GM15510 (cell line): ENCODE measurements around the gene HCN3.

Experiments used
- POLR2A ChIP-seq: IDR thresholded peaks from 3 replicates; pipeline ENCODE4 v1.6.1; 2011; ENCODE audit warnings: borderline replicate concordance; ENCODE audit not compliant: insufficient read length; ENCODE audit errors: extremely low read depth

Gene HCN3

DNA sequence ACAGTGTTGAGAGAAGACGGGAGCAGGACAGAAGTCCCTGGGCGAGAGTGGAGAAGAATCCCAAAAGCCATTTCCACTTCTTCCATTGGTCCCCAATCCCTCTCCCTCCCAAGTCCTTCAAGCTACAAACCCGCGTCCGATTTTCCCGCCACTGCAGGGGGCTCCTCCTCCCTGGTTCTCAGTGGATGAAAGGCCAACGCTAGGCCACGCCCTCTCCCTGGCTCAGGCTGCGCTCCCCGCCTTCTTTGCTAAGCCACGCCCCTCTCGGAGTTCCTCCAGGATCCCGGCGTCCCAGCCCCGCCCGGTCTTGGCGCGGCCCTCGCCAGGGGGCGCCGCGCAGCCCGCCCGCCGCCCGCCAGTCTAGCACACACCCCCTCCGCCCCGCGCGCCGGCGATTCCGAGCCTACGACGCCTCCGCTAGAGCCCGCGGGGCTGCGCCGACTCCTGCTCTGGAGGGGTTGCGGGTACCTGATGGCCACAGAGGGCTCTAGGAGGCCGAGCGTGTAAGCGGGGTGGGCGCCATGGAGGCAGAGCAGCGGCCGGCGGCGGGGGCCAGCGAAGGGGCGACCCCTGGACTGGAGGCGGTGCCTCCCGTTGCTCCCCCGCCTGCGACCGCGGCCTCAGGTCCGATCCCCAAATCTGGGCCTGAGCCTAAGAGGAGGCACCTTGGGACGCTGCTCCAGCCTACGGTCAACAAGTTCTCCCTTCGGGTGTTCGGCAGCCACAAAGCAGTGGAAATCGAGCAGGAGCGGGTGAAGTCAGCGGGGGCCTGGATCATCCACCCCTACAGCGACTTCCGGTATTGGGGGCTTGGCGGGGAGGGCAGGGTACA lies at the start of gene HCN3:
Gene HCN3, plus strand, starts transcription at position 394 of the 832 bp plus-strand sequence. Its CDS starts 128 bp downstream, at position 522.
- TF ChIP-seq POLR2A = no peak

DNA sequence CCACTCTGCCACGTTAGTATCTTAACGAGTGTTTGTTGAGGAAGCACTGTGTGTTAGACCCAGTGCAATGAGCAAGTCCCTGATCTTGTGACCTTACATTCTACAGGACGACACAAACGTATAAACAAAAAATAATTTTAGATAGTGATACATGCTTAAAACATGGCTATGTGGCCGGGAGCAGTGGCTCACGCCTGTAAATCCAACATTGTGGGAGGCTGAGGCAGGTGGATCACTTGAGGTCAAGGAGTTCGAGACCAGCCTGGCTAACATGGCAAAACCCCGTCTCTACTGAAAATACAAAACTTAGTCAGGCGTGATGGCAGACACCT lies 49.2 kb upstream of the HCN3 start:
- TF ChIP-seq POLR2A = no peak

DNA sequence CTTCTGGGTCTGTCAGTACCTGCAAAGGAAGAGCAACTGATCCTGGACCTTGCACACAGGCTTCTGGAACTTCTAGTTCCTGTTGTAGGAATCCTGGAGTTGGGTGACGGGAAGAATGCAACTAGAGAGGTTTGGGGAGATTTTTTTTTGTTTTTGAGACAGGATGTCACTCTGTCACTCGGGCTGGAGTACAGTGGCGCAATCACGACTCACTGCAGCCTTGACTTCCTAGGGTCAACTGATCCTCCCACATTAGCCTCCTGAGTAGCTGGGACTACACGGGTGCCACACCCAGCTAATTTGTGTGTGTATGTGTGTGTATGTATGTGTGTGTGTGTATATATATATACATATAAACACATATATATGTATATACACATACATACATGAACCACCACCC lies 40.8 kb upstream of the HCN3 start:
- TF ChIP-seq POLR2A = no peak

DNA sequence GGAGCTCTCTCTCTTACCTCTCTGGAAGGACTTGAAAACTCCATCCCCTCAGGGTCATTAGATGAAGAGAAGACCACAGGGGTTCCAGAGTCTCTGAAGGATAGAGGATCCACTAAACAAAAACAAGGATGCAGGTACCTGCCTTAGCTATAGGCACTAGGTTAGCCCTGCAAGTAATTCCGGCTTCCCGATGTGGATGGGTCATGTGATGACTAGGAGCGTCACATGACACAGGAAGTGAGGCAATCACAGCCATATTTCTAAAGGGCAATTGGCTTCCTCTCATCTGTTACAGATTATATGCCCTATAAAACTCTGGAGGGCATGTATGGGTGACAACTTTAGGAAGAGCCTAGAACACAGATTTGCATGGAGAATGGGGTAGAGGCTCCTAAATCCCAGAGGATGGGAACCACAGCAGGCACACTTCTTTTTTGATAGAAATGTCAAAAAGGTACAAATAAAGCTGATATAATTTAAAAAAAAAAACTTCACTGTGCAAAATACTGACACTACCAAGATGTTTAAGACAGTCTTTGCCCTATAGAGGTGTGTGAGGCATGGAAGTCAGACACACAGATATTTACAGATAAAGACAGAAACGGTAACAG lies 36.1 kb upstream of the HCN3 start:
- TF ChIP-seq POLR2A = peak; percentile 24

DNA sequence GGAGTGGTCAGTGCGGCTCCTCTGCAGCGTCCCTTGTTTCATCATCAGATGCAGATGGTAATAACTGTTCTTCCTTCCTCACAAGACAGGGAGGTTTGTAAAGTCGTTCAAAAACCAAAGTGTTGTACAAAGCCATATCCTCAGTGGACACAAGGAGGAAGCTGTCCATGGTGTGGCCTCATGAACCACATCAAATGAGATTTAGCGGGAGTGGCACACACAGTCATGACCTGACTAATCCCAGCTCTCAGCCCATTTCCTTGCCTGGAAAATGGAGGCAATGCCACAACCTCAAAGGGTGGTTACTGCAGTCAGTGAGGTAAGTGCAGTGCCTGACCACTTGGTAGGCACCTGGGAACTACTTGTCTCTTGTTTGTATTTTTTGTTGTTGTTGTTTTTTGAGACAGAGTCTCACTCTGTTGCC lies 35.4 kb upstream of the HCN3 start:
- no peak for TF ChIP-seq POLR2A

DNA sequence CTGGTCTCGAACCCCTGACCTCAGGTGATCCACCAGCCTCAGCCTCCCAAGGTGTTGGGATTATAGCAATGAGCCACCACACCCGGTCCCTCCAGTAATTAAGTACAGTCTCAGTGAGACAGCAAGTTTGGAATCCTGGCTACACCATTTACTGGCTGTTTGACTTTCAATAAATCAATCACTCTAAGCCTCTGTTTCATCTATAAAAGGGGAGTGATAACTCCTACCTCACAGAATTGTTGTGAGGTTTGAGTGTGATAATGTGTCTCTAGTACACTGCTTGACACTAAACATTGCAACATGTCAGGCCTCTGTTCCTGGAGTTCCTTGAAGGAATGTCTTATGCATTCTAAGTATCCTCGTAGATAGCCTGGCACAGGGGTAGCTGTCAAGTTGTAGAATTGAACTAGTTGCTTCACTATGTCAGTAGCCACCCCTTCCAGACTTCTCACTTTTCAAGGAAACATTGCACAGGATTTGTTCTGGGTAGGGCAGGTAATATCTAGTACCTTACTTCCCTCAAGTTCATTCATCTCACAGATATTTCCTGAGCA lies 34.4 kb upstream of the HCN3 start:
- TF ChIP-seq POLR2A = no peak

DNA sequence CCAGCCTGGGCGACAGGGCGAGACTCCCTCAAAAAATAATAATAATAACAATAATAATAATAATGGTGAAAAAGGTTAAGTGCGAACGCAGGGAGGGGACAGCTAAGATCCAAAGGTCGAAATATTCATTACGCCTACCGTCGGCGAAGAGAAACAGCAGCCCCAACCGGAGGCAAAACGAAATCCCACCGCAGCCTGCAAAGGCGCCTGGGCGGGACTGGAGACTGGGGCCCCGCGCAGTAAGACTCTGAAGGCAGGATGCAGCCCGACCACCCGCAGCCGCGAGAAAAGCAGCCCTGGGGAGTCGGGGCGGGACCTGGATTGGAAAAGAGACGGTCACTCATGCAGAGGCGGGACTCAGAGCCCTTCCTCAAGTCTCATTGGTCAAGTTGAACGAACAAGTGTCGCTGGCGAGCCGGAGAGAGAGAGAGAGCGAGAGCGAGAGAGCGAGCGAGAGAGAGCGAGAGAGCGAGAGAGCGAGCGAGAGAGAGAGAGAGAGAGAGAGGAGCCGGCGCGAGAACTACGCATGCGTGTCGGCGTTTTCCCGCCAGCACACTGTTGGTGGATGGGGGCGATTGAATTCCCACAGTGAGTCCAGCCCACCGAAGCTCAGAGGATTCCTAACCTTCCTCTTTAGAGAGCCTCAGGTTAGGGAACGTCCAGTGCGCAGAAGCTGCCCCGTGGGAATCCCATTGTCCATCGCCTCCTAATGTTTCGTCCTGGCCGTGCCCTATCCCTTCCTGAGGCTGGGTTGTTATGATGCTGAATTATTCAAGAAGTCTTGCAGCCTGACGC lies 32.7 kb upstream of the HCN3 start:
- peak; percentile 97 for TF ChIP-seq POLR2A

DNA sequence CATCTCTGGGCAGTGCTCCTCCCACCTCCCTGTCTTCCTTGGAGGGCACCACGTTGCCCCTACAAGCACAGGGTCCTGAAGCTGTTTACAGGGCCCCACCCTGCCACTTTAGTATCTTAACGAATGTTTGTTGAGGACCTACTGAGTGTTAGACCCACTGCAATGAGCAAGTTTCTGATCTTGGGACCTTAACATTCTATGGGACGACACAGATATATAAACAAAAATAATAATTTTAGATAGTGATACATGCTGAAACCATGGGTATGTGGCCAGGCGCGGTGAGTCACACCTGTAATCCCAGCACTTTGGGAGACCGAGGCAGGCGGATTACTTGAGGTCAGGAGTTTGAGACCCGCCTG lies 32.1 kb upstream of the HCN3 start:
- no peak for TF ChIP-seq POLR2A

DNA sequence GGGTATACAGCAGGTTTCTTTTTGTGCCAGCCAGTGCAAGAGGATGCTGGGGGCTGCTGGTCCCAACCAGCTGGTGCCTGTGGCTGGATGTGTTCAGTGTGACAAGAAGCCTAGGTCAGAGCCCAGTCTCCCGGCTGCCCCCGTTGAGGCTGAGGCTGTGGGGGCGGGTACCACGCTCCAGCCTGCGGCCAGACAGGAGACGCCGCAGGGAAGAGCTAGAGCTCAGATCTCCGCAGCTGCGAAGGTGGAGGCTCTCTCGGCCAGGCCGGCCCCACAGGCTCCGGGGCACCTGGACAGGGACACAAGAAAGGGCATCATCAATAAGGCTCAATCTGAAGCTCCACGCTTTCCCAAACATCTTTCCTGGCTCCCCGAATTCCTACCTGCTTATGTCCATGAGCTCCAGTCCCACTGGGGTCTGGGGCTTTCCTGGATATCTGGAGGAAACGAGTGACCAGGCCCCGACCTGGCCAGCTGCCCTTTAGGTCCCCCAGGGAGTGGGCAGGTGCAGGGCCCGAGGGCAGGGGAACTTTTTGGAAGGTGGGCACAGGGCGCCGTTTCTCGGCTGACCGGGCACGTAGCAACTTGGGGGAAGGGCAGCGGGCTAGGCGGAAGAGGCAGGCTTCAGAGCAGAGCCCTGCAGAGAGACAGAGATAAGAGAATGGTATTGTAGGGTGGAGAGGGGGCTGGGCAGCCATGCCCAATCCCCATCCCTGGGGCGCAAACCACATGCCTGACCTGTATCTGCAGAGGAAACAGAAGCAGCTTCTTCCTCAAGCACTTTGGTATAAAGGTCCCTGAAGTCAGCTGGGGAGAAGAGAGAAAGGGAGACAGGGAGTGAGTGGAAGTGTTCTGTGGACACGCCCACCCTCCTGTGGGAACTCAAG lies 29.4 kb upstream of the HCN3 start:
- TF ChIP-seq POLR2A = no peak

DNA sequence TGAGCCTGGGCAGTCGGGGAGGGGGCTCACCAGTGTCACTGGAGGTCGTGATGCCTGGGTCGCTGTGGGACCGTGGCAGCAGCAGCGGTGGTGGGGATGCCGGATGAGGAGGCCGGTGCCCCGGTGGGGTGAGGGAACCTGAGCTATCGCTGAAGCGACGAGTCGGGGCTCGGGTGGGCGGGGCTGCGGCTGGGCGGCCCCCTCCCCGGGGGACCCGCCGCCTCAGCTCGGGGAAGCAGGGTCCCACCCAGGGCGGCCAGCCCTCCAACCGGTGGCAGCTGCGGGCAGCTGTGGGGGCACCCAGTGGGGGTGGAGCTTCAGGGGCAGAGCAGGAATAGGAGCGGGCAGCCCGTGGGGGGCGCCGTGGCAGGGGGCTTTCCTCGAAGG lies 27.0 kb upstream of the HCN3 start:
- TF ChIP-seq POLR2A = no peak

DNA sequence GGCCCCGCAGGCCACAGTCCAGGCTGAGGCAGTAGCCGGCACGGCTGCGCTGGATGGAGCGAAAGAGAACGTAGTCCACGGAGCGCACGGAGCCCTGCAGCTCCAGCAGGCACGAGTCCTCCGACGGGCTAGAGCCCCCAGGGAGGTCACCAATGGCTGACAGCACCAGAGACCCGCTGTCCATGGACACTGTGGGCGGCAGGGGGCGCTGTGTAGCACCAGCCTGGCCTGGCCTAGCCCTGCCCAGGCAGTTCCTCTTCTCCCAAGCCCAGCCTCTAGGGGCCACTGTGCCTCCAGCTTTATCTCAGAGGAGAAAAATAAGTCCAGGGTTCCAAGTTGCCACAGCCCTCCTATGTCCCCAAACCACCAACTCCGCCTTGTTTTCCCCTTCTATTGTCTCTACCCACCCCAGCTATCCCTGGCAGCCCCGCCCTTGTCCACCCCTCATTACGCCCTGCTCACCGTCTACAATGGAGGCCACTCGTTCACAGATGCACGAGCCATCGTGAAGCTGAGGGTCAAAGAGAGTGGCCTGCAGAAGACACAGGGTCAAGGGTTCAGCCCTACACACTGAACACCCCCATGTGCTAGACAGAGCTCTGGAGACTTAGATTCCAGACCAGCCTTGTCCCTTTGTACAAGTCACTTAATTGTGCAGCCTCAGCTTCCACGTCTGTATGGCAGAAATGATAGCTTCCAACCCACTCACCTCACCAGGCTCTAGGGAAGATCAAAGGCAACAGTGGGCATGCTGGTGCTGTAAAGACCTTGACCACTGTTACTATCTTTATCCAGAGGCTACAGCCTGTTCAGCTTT lies 26.4 kb upstream of the HCN3 start:
- peak; percentile 28 for TF ChIP-seq POLR2A

DNA sequence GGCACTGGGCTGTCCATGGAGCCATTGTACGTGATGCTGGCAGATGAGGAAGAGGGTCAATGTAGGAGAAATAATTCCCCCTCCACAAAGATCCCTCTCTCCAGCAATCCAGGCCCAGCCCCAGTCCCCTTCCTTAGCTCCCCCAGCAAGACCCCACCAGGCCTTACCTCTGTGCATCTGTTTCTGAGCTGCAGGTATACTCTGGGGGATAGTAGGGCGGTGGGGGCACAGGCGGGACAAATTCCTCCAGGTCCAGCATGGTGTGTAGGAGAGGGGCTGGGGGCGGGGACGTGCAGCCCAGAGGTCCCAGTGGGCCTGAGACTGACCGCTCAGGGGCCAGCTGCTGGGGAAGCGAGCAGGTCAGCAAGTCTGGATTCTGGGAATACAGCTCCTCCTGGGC lies 25.7 kb upstream of the HCN3 start:
- no peak for TF ChIP-seq POLR2A

DNA sequence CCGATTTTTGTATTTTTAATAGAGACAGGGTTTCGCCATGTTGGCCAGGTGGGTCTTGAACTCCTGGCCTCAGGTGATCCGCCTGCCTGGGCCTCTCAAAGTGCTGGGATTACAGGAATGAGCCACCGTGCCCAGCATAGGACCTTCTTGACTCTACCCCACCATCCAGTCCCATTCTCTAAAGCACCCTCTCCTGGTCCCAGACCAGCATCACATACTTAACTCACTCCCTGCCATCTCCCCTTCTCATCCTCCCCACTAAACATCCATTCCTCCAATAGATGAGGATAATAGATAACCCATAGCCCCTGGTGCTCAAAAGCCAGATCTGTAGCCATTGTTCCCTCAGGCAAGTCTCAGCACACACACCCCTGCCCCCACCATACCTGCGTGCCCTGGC lies 24.1 kb upstream of the HCN3 start:
- TF ChIP-seq POLR2A = no peak
